HG03432 (cell line): ENCODE results near the gene RAE1.
A peak's percentile ranks its signal among the peaks of the same experiment; 100 is the strongest.

Experiments
- ATAC-seq: cut with Tn5 transposase; IDR thresholded peaks from one replicate; pipeline ENCODE4 v1.9.1; 2021; ENCODE audit warnings: mild to moderate bottlenecking, moderate library complexity; ENCODE audit not compliant: unreplicated experiment

Gene RAE1, protein sequence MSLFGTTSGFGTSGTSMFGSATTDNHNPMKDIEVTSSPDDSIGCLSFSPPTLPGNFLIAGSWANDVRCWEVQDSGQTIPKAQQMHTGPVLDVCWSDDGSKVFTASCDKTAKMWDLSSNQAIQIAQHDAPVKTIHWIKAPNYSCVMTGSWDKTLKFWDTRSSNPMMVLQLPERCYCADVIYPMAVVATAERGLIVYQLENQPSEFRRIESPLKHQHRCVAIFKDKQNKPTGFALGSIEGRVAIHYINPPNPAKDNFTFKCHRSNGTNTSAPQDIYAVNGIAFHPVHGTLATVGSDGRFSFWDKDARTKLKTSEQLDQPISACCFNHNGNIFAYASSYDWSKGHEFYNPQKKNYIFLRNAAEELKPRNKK

GRCh38 chr20:57351042-57351783 is at the start of gene RAE1:
TSS of gene RAE1 (plus strand) at chr20:57351255. CDS start at chr20:57354039, 2,784 bp downstream.
- ATAC-seq = peak; percentile 88

- no peak for ATAC-seq
These were observed 44.3 kb upstream of the RAE1 start for GRCh38 chr20:57306747-57307146.

DNA sequence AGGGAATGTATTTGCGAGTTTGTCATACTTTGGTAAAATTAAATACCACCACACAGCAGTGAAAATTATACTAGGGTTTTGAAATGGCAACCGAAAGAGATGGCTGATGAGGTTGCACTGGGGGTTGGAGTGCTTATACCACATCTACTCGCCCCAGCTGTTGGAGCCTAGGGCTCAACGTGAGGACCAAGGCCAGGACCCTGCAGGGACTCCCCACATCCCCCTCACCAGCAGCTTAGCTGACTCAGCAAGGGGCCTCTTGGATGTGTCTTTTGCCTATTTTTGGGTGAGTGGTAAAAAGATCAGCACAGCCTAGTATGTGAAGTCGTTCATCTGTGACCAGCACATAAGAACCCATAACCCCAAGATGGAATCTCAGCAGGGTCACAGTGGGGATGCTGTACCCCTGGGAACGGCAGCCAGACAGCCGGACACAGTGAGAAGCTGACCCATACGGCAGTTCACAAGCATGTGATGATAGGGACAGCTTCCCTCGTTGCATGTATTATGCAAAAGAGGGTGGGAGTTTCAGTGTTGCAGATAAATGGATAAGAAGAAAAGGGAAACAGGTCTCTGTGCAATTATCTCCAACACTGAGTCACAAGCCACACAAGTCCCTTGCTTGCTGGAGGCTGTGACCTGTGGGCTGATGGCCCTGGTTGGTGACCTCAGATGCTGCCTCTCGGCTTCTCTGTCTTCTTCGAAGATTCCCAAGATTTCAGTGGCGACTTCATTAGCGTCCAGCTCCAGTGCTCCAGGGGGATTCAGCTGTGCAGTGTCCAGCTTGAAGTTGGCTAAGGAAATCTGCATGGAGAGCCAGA is 42.4 kb upstream of the RAE1 start:
- peak; percentile 51 for ATAC-seq

GRCh38 chr20:57309544-57310115 is 41.4 kb upstream of the RAE1 start:
- ATAC-seq = no peak

DNA sequence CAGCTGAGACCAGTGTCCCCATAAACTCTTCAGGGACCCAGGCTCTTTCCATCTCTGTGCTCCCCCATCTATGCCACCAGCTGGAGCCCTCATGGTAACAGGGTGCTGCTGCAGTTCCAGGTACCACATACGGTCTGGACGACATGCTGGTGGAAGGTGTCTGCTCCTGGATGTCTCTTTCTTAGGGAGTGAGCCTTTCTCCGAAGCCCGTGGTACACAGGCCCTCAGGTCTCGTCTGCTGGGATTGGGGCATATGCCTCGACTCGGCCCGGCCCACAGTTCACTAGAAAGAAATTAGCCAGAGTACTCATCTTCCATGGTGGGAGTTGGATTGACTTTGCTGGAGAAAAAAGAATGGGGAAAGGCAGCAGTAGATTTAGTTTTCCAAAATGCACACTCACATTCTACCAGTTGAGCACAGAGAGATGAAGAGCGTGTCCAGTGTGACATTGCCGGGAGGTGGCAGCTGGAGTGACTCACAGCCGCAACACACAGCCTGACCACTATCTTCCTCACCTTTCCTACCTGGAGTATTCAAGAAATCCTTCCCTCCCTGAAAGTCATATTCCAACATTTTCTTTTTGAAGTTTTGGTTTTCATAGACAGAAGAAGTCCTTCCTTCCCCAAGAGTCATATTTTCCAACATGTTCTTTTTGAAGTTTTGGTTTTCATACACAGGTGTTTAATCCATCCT is 40.1 kb upstream of the RAE1 start:
- no peak for ATAC-seq

GRCh38 chr20:57312138-57312537 is 38.9 kb upstream of the RAE1 start:
- ATAC-seq = no peak

DNA sequence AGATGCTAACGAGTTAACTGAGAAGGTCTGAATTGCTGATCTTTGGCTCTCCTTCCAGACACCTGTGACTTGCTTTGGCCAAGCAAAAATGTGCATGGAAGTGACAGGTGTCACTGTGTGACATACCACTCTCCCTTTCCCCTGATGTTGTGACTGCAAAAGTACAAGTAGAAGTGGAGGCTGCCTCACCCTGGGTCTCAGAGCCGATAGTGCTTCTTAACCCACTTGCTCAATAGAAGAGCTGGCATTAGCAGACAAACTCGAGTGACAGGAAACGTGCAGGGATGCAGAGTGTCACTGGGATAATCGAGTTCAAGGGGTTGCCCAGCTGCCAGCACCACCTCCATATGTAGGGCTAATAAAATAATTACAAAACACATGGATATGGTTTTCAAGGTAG is 37.8 kb upstream of the RAE1 start:
- ATAC-seq = no peak

GRCh38 chr20:57313951-57314350 is 37.1 kb upstream of the RAE1 start:
- ATAC-seq = no peak

- ATAC-seq = no peak
These were observed 35.7 kb upstream of the RAE1 start for GRCh38 chr20:57315083-57315975.

- no peak for ATAC-seq
These were observed 35.0 kb upstream of the RAE1 start for GRCh38 chr20:57315976-57316480.

- no peak for ATAC-seq
These were observed 34.3 kb upstream of the RAE1 start for GRCh38 chr20:57316795-57317201.

DNA sequence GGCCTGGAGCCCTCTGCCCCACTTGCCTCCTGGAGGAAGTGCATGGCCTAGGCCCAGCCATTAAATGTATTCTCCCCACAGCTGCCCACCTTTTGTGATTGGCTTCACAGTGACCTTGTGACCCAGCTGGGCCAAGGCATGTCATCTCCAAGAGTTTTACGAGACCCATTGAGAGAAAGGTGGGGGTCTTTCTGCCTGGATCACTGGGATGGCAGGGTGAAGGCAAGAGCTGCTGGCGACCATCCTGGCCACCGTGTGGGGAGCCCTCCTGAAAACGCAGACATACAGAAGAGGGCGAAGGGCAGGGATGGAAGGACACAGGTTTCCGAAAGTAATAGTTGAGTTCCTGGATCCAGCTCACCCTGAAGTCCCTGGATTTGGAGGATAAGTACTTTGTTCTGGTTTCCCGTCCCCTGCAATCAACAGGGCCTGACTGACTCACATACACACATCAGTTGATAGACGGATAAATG is 33.7 kb upstream of the RAE1 start:
- ATAC-seq = no peak

- no peak for ATAC-seq
These were observed 33.2 kb upstream of the RAE1 start for GRCh38 chr20:57317789-57318371.

DNA sequence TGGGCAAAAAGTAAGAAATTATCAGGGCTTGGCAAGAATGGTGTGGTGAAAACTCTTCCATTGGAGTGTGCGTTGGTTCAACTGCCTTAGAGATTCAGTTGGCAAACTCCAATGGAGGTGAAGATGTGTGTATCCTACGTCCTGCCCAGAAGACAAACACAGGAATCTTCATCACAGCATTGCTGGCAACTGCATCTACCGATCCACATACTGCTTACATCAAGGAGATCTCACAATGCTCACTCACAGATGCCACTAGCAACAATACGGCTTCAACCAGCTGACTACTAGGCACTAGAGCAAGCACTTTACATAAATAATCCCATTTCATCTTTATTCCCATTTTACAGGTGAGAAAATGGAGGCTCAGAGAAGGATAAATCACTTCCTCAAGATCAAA is 31.5 kb upstream of the RAE1 start:
- no peak for ATAC-seq

DNA sequence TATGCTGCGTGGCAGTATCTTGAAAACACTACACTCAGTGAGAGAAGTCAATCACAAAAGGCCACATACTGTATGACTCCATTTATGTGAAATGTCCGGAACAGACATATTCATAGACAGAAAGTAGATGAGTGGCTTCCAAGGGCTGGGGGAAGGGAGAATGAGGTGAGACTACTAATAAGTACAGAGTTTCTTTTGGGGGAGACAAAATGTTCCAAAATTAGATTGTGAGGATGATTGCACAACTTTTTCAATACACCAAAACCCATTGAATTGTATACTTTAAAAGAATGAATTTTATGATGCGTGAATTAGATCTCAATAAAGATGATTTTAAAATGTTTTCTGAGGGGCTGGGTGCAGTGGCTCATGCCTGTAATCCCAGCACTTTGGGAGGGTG is 30.7 kb upstream of the RAE1 start:
- ATAC-seq = no peak

DNA sequence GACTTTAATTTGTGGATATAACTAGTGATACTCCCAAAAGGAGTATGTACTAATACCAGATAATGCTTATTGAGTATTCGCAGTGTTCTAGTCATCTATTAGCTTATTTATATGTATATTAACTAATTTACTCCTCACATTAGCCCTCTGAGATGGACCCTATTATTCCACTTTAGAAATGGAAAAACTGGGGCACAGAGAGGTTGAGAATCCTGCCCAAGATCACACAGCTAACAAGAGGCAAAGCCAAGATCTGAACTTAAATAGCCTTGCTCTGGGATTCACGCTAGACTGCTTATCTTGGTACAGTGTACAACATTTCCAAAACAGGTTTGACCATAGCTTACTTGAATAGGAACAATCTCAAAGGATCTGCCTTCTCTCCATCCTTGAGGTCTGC is 29.9 kb upstream of the RAE1 start:
- no peak for ATAC-seq

DNA sequence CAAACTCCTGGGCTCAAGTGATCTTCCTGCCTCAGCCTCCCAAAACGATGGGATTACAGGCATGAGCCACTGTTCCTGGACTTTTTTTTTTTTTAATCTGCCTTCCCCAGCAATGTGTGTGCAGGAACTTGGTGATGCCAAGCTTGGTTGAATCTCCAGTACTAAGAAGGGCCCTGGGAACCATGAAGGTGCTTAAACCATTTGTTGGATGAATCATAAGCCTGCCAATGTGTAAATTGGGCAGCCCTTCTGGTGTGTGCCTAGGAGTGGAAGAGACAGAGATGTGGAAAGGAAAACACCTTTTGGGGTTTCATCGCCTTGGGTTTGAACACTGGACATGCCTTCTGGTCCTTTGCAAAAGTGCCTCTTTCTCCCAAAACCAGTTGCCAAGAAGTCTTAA is 28.6 kb upstream of the RAE1 start:
- ATAC-seq = no peak

GRCh38 chr20:57323034-57323433 is 28.0 kb upstream of the RAE1 start:
- ATAC-seq = peak; percentile 85
